HG02571 (cell line): ENCODE results near the gene RFX7.

Experiments
- ATAC-seq: cut with Tn5 transposase; IDR thresholded peaks from one replicate; pipeline ENCODE4 v1.9.1; 2021; ENCODE audit warnings: mild to moderate bottlenecking, moderate library complexity; ENCODE audit not compliant: unreplicated experiment

RFX7 gene

DNA sequence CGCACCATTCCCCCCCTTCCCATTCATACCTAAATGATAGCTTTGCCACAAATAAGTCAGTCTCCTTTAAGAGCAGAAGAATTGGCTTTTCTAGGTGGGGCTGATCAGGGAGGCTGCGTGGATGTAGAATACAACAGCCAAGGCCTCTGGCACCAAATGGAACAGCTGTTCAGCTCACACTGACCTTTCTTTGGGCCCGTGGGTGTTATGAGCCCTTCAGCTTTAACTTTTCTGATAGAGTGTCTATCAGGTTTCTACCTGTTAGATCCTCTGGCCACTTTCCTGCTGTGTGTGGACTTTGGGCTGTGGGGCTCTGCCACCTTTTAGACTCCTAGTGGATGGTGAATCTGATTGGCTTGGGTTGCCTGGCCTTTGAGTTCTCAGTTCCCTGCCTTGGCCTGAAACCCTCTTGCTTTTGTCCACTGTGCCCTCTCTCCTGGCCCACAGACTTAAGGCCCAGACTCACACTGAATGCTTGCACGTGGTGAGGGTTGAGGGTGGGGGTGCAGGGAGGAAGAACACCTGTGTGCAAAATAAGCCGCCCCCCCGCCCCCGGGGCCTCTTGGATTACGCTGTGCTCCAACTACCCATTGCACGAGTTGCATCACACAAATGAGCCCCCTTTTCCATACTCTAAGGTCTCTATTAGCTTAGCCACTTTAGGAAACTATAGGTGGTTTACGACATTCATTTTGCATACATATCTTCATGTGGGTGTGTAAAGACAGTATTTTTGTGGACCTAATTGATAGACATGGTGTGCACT is 1.3 kb upstream of the RFX7 start:
- ATAC-seq, result no peak

- ATAC-seq, result no peak
Measured at GRCh38 chr15:56244038-56244810, 545 bp upstream of the RFX7 start.

DNA sequence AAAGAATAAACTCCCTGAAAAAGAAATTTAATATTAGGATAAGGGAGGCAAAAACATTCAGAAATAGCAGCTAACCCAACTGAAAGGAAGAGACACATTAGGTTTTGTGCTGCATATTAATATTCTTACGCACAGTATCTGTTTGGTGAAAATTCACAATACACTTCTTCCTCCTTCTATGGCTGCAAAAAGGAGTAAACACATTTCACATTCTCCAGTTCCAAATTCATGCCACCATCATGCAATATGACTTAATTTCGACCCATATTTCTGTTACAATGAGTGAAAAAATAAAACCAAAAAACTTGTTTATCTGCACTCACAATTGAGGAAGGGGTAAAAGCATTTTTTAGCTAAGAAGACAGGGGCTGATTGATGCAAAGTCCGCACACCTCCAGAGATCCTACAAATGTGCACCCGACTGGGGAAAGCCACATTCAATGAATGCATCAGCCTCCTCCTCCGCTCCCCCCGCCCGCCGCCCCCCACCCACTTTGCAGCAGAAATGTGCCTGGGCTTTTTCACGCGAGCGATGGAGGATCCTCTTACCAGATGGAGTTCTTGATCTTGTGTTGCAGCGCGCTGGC is 1.0 kb downstream of the RFX7 start:
- ATAC-seq, result no peak

DNA sequence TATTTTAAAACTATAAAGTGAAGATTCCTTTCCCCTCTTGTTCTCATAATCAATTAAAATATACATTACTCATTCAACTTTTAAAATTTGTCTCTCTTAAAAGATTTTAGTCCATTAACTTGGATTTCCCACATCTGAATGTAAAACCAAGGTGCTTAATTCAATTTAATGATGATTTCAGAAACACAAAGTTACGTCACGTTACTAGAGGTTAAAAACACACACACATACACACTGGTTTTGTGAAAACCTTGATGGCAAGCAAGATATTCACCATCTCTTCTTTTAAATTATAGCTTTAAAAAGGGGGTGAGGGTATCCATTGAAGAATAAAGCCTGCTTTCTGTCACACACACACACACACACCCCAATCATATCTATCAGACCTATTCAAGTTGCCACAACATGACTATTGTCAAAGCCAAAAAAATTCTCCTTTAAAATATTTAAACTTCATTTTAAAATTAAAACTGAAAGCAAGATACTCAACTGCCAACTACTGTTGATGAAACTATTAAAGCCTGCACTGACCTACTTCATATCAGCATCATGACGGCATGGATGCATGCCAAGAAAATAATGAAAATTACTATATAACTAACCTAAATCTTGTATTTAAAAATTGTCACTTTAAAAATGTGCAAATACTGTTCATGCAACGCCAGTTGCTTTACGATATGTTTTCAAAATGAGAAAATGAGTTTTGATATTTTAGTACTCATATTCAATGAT is 2.1 kb downstream of the RFX7 start:
- no peak for ATAC-seq

DNA sequence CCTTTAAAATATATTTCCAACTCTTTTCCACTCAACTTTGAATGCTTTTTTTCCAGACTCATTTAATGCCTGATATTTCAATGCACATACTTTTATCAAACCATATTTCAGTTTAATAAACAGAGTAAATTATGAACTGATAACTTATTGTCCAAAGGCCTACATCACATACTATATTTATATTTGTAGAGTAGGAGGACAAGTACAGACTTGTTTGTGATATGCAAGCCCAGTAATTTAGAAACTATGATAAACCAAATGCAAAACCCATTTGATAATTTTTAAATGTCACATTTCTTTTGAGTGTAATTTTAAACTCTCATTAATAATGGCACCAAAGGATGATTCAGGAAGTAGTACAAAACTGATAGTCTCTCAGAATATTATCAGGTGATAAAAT is 3.3 kb downstream of the RFX7 start:
- ATAC-seq, result no peak

- ATAC-seq, result no peak
Measured at GRCh38 chr15:56236197-56236596, 7.5 kb downstream of the RFX7 start.

- ATAC-seq, result no peak
Measured at GRCh38 chr15:56234804-56235203, 8.9 kb downstream of the RFX7 start.

GRCh38 chr15:56233549-56233948 is 10.1 kb downstream of the RFX7 start:
- ATAC-seq, result no peak

DNA sequence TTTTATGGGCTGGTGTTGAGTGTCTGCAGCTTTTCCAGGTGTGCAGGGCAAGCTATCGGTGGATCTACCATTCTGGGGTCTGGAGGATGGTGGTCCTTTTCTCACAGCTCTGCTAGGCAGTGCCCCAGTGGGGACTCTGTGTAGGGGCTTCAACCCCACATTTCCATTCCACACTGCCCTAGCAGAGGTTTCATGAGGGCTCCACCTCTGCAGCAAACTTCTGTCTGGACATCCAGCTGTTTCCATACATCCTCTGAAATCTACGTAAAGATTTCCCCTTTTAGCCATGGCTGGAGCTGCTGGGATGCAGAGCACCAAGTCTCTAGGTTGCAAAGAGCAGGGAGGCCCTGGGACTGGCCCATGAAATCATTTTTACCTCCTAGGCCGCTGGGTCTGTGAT is 11.6 kb downstream of the RFX7 start:
- ATAC-seq, result no peak

DNA sequence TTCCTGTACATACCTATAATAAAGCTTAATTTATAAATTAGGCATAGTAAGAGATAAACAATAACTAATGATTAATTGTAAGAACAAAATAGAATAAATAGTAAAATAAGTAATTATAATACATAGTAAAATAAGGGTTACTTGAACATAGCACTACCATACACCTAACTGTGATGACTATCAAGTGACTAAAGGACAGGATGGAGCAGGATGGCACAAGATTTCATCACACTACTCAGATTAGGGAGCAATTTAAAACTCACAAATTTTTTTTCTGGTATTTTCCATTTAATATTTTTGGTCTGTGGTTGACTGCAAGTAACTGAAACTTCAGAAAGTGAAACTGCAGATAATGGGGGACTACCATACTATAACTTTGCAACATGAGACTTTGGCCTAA is 14.8 kb downstream of the RFX7 start:
- ATAC-seq, result no peak

GRCh38 chr15:56228352-56228751 is 15.3 kb downstream of the RFX7 start:
- ATAC-seq, result no peak

- no peak for ATAC-seq
Measured at GRCh38 chr15:56227780-56228179, 15.9 kb downstream of the RFX7 start.

GRCh38 chr15:56227306-56227705 is 16.4 kb downstream of the RFX7 start:
- no peak for ATAC-seq

DNA sequence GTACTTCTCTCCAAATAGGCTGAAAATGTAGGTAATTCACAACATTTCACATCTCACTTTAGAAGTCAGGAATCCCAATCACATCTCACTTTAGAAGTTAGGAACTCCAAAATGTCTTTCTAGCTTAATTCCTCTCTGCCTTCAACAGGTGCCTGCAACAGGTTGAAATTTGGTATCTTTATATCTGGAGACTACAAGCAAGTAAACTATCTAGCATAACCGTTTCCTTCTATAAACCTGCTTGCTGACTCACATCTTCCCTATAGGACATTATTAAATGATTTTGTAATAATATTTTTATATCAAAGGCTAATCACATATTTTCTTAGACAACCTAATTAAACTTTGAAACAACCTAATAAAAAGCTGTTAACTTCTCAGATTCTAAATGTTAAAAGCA is 18.2 kb downstream of the RFX7 start:
- no peak for ATAC-seq

- ATAC-seq, result no peak
Measured at GRCh38 chr15:56222302-56222701, 21.4 kb downstream of the RFX7 start.

DNA sequence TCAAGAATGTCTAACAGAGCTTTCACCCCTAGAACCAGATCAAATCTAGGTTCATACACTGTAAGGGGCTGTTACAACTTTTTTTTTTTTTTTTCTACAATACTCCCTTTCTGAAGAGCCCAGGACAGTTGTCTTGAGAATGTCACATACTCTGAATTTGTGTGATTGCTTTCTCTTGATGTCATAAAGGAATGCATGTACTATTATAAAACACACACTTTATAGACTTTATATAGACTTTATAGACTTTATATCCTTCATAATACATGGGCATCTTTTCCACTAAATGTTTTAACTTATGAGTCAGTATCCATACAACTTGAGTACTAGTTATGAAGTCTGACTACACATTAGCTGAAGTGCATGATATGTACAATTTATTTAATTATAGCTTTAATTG is 26.3 kb downstream of the RFX7 start:
- no peak for ATAC-seq

DNA sequence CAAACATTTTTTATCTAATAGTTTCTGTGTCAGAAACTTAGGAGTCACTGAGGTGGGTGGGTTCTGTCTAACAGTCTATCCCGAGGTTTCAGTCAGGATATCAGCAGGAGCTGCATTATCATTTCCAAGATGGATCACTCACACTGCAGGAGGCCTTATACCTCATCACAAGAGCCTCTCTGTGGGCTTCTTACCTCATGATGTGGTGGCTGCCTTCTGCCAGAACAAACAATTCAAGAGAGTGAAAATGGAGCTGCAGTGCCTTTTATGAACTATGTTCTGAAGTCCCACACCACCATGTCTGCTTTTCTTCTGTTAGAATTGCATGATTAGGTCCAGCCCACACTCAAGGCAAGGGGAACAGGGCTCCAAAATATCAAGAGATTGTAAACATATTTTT is 27.9 kb downstream of the RFX7 start:
- no peak for ATAC-seq

GRCh38 chr15:56211960-56212550 is 31.6 kb downstream of the RFX7 start:
- ATAC-seq, result no peak

GRCh38 chr15:56211064-56211463 is 32.6 kb downstream of the RFX7 start:
- ATAC-seq, result no peak

DNA sequence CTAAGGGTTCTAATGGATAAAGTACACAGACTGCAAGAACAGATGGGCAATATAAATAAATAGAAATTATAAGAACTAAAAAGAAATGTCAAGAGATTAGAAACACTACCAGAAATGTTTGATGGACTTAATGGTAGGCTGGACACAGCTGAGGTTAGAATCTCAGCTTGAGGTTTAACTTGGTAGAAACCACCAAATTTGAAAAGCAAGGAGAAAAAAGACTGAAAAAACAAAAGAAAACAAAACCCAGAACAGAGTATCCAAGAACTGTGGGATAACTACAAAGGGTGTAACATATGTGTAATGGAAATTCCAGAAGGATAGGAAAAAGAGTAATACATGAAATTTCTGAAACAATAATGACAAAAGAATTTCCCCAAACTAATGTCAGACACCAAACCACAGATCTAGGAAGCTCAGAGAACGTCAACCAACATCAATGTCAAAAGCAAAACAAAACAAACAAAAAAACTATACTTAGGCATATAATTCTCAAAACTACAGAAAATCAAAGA is 35.0 kb downstream of the RFX7 start:
- ATAC-seq, result no peak

DNA sequence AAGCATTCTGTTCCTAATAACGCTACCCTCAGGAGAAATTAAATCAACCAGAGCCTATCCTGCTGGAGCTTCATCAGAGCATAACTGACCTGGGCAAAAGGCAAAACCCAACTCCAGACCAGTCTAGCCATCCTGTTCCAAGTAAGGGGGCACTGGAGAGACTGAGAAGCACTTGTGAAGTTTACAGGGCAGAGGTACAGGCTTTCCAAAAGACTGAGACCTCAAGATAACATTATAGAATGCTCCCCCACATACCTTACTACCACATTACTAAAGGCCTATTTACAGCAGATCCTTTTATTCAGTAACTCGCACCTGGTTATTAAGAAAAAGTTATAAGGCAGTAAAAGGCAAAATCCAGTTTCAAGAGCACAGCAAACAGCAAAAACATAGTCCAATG is 35.5 kb downstream of the RFX7 start:
- ATAC-seq, result no peak
